Activated T-helper 1 cell treated with anti-CD3 and anti-CD28 coated beads, Interleukin-12 subunit alpha, Interleukin-12 subunit beta, Interleukin-2, Interleukin-4 antibody, amounts not matched to agents 30 ng/mL and 10 ng/mL and 1 ng/mL, durations not matched to agents 14 hours and 24 hours and 36 hours (primary cell): ENCODE measurements around the gene SZT2. TPM values are rescaled to one million over a fixed set of nuclear protein-coding genes. Genes with fewer than 3 reads are reported as not detected.
"Not testable (repeated sequence)": the region's sequence is repeated elsewhere in the genome, so short reads cannot be mapped to it uniquely, and the experiment has no call there.

Experiments
- DNase-seq: peaks from one replicate; pipeline ENCODE4 v3.0.0; 2021; ENCODE audit warnings: low spot score
- H3K27ac Mint-ChIP-seq: one replicate; pipeline ENCODE4 v1.8.0; 2021; ENCODE audit warnings: mild to moderate bottlenecking, mixed read lengths
- H3K27me3 Mint-ChIP-seq: one replicate; pipeline ENCODE4 v1.8.0; 2022; ENCODE audit warnings: mild to moderate bottlenecking, moderate library complexity, mixed read lengths; ENCODE audit not compliant: insufficient read depth
- H3K36me3 Mint-ChIP-seq: one replicate; pipeline ENCODE4 v1.8.0; 2021; ENCODE audit warnings: low read depth, mixed read lengths
- H3K4me1 Mint-ChIP-seq: one replicate; pipeline ENCODE4 v1.8.0; 2021; ENCODE audit warnings: low read depth, mixed read lengths
- H3K4me3 Mint-ChIP-seq: one replicate; pipeline ENCODE4 v1.8.0; 2021; ENCODE audit warnings: mild to moderate bottlenecking, moderate library complexity, mixed read lengths
- H3K9me3 Mint-ChIP-seq: one replicate; pipeline ENCODE4 v1.8.0; 2021; ENCODE audit warnings: mixed read lengths
- intact Hi-C: fragments of 100-400 bp; cut with micrococcal nuclease; formaldehyde crosslinking; loops from one replicate; pipeline ENCODE4 v1.15.1; 2024
- total RNA-seq: library from RNA; stranded (reverse); gene quantifications from 2 replicates; pipeline ENCODE4 v1.2.3, GENCODE V29; 2022

Gene SZT2
- total RNA-seq, 1 donor from 2014 or later: 59.2 TPM

- H3K4me1 Mint-ChIP-seq: peaks cover 10% of the 10 kb centered on the region
- no peak for DNase-seq
- peak overlapping the region; percentile 27 for H3K27ac Mint-ChIP-seq
- peaks cover 60% of the 10 kb centered on the region for H3K36me3 Mint-ChIP-seq
- H3K27me3 Mint-ChIP-seq: no peaks in the 10 kb centered on the region
- no peaks in the 10 kb centered on the region for H3K9me3 Mint-ChIP-seq
- intact Hi-C loops: no loop called here
- H3K4me3 Mint-ChIP-seq: no peak overlapping the region
These were observed 7.5 kb upstream of the SZT2 start for GRCh38 chr1:43382027-43382779.

GRCh38 chr1:43383449-43383848 is 6.2 kb upstream of the SZT2 start:
- peaks cover 22% of the 10 kb centered on the region for H3K4me1 Mint-ChIP-seq
- H3K36me3 Mint-ChIP-seq: peaks cover 59% of the 10 kb centered on the region
- no peaks in the 10 kb centered on the region for H3K9me3 Mint-ChIP-seq
- DNase-seq: no peak
- intact Hi-C loops: no loop called here
- H3K27ac Mint-ChIP-seq: no peak overlapping the region
- H3K4me3 Mint-ChIP-seq: no peak overlapping the region
- H3K27me3 Mint-ChIP-seq: no peaks in the 10 kb centered on the region

- DNase-seq: no peak
- peaks cover 53% of the 10 kb centered on the region for H3K36me3 Mint-ChIP-seq
- no peaks in the 10 kb centered on the region for H3K27me3 Mint-ChIP-seq
- no peak overlapping the region for H3K4me3 Mint-ChIP-seq
- peaks cover 36% of the 10 kb centered on the region for H3K4me1 Mint-ChIP-seq
- H3K27ac Mint-ChIP-seq: no peak overlapping the region
- intact Hi-C loops: no loop called here
- H3K9me3 Mint-ChIP-seq: no peaks in the 10 kb centered on the region
These were observed 3.0 kb upstream of the SZT2 start for GRCh38 chr1:43386676-43387075.

- intact Hi-C loops: no loop called here
- H3K9me3 Mint-ChIP-seq: no peaks in the 10 kb centered on the region
- H3K4me3 Mint-ChIP-seq: peak overlapping the region; percentile 99
- peaks cover 43% of the 10 kb centered on the region for H3K36me3 Mint-ChIP-seq
- no peak for DNase-seq
- H3K4me1 Mint-ChIP-seq: peaks cover 40% of the 10 kb centered on the region
- H3K27ac Mint-ChIP-seq: peak overlapping the region; percentile 64
- H3K27me3 Mint-ChIP-seq: no peaks in the 10 kb centered on the region
These were observed 1.6 kb upstream of the SZT2 start for GRCh38 chr1:43387976-43388599.

- DNase-seq: no peak
- Mint-ChIP-seq H3K4me3 (peak overlapping the region; percentile 99), H3K9me3 (no peaks in the 10 kb centered on the region), H3K36me3 (peaks cover 40% of the 10 kb centered on the region), H3K27me3 (no peaks in the 10 kb centered on the region), H3K4me1 (peaks cover 40% of the 10 kb centered on the region), H3K27ac (peak overlapping the region; percentile 64)
- intact Hi-C loops: loop anchor here (1.0 kb wide), 5 partner anchors 20 to 216 kb away; partner anchors contain the start of genes CDC20, CFAP57, EBNA1BP2 and ELOVL1
These were observed 1.1 kb upstream of the SZT2 start for GRCh38 chr1:43388613-43389012.

GRCh38 chr1:43392702-43393101 is 3.0 kb downstream of the SZT2 start:
- intact Hi-C loops: no loop called here
- H3K36me3 Mint-ChIP-seq: peaks cover 19% of the 10 kb centered on the region
- no peaks in the 10 kb centered on the region for H3K9me3 Mint-ChIP-seq
- H3K27ac Mint-ChIP-seq: no peak overlapping the region
- H3K27me3 Mint-ChIP-seq: no peaks in the 10 kb centered on the region
- no peak for DNase-seq
- peaks cover 35% of the 10 kb centered on the region for H3K4me1 Mint-ChIP-seq
- no peak overlapping the region for H3K4me3 Mint-ChIP-seq

GRCh38 chr1:43395523-43395922 is 5.8 kb downstream of the SZT2 start:
- intact Hi-C loops: no loop called here
- H3K27ac Mint-ChIP-seq: no peak overlapping the region
- peaks cover 14% of the 10 kb centered on the region for H3K36me3 Mint-ChIP-seq
- H3K9me3 Mint-ChIP-seq: no peaks in the 10 kb centered on the region
- no peaks in the 10 kb centered on the region for H3K27me3 Mint-ChIP-seq
- H3K4me1 Mint-ChIP-seq: peaks cover 17% of the 10 kb centered on the region
- DNase-seq: no peak
- H3K4me3 Mint-ChIP-seq: no peak overlapping the region

- DNase-seq: no peak
- H3K27ac Mint-ChIP-seq: no peak overlapping the region
- H3K36me3 Mint-ChIP-seq: peaks cover 13% of the 10 kb centered on the region
- H3K4me1 Mint-ChIP-seq: peaks cover 14% of the 10 kb centered on the region
- H3K9me3 Mint-ChIP-seq: no peaks in the 10 kb centered on the region
- H3K27me3 Mint-ChIP-seq: no peaks in the 10 kb centered on the region
- no peak overlapping the region for H3K4me3 Mint-ChIP-seq
- intact Hi-C loops: no loop called here
These were observed 6.4 kb downstream of the SZT2 start for GRCh38 chr1:43396059-43396458.

GRCh38 chr1:43398227-43398626 is 8.5 kb downstream of the SZT2 start:
- Mint-ChIP-seq H3K27ac (no peak overlapping the region), H3K27me3 (no peaks in the 10 kb centered on the region), H3K36me3 (peaks cover 18% of the 10 kb centered on the region), H3K4me1 (peaks cover 6% of the 10 kb centered on the region), H3K4me3 (no peak overlapping the region), H3K9me3 (no peaks in the 10 kb centered on the region)
- no peak for DNase-seq
- intact Hi-C loops: no loop called here

- intact Hi-C loops, H3K27me3 Mint-ChIP-seq, H3K4me1 Mint-ChIP-seq, H3K27ac Mint-ChIP-seq, H3K9me3 Mint-ChIP-seq, H3K4me3 Mint-ChIP-seq, DNase-seq: not testable (repeated sequence)
- H3K36me3 Mint-ChIP-seq: peaks cover 27% of the 10 kb centered on the region
These were observed 10.7 kb downstream of the SZT2 start for GRCh38 chr1:43400441-43400840.

- Mint-ChIP-seq H3K9me3 (no peaks in the 10 kb centered on the region), H3K36me3 (peaks cover 27% of the 10 kb centered on the region)
These were observed 12.6 kb downstream of the SZT2 start for GRCh38 chr1:43402089-43402865.

GRCh38 chr1:43404353-43404752 is 14.7 kb downstream of the SZT2 start:
- Mint-ChIP-seq H3K4me3 (no peak overlapping the region), H3K27ac (no peak overlapping the region), H3K9me3 (no peaks in the 10 kb centered on the region), H3K4me1 (no peaks in the 10 kb centered on the region), H3K36me3 (peaks cover 32% of the 10 kb centered on the region), H3K27me3 (no peaks in the 10 kb centered on the region)
- no peak for DNase-seq
- intact Hi-C loops: no loop called here

More at GRCh38 chr1:43402089-43402865, 12.6 kb downstream of the SZT2 start:
- no peak for DNase-seq
- Mint-ChIP-seq H3K4me3 (no peak overlapping the region), H3K4me1 (peaks cover 6% of the 10 kb centered on the region), H3K27me3 (no peaks in the 10 kb centered on the region), H3K27ac (no peak overlapping the region)
- intact Hi-C loops: no loop called here
